GM21526 (cell line): Measurements from ENCODE around the gene TMEM107.
A peak's percentile ranks its signal among the peaks of the same experiment; 100 is the strongest.

ENCODE experiments used
- ATAC-seq: cut with Tn5 transposase; IDR thresholded peaks from one replicate; pipeline ENCODE4 v1.9.1; 2021; ENCODE audit warnings: moderate library complexity; ENCODE audit not compliant: unreplicated experiment, low FRiP score

The TMEM107 gene

DNA sequence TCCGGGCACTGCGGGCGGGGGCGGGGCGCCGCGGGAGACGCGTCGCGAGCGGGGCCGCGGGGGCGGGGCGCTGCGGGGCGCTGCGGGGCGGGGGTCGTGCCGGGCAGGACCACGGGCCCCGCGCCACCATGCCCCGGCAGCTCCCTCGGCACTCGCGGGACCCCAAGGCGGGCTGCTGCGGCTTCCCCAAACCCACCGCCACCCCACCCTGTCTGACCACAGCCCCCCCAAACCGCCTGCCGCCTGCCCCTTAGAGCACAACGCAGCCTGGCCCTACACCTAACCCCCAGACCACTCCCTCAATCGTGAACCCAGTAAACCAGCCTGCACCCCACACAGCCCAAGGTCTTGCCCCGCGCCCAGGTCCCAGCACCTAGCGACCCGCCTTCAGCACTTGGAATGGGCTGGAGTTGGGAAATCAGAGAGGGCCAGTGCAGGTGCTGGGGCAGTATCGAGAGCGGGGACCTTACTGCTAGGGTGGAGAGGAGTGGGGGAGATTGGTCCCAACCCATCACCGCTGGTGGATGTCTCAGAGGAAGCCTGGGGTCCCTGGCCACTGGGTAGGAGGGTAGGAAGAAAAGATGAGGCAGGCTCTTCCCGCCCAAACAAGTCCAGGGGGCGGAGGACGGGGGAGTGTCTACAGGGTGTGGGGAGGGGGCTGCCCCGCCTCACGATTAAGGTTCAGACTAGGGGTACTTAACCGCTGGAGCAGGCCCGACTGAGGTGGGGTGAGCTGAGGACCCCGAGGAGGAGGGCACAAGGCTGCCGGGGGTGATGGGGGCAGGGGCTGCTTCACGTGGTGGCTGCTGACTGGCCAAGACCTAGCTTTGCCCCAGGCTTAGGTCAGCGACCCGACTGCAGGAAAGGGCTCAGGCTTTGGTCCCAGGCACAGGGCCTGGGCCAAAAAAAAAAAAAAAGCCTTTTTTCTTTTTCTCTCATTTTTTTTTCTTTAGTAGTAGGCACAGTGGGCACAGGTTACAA lies 12.9 kb downstream of the TMEM107 start:
- no peak for ATAC-seq

GRCh38 chr17:8162233-8162996 lies 13.8 kb downstream of the TMEM107 start, which contains the start of gene VAMP2:
Gene VAMP2 (minus strand): TSS chr17:8162948. CDS start chr17:8162879, 69 bp downstream.
- ATAC-seq = no peak

- no peak for ATAC-seq
These were observed 14.6 kb downstream of the TMEM107 start for GRCh38 chr17:8161289-8162232.

GRCh38 chr17:8160741-8161221 lies 15.4 kb downstream of the TMEM107 start:
- ATAC-seq = no peak

- ATAC-seq = no peak
These were observed 16.0 kb downstream of the TMEM107 start for GRCh38 chr17:8160224-8160577.

- no peak for ATAC-seq
These were observed 16.5 kb downstream of the TMEM107 start for GRCh38 chr17:8159459-8160223.

DNA sequence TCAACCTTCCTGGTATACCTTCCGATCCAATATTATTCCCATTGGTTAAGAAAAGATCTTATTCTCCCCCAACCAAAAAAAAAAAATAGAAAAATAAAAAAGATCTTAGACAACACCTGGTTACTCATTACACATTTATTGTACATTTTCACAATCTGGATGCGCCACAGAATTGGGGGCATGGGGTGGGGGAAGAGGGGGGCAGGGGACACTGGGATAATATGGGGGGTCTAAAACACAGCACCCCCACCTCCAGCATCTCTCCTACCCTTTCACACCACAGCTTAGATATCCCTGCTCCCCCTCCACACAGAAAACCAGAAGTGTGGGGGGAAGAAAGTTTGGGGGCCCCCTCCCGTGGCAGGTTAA lies 17.2 kb downstream of the TMEM107 start:
- no peak for ATAC-seq

DNA sequence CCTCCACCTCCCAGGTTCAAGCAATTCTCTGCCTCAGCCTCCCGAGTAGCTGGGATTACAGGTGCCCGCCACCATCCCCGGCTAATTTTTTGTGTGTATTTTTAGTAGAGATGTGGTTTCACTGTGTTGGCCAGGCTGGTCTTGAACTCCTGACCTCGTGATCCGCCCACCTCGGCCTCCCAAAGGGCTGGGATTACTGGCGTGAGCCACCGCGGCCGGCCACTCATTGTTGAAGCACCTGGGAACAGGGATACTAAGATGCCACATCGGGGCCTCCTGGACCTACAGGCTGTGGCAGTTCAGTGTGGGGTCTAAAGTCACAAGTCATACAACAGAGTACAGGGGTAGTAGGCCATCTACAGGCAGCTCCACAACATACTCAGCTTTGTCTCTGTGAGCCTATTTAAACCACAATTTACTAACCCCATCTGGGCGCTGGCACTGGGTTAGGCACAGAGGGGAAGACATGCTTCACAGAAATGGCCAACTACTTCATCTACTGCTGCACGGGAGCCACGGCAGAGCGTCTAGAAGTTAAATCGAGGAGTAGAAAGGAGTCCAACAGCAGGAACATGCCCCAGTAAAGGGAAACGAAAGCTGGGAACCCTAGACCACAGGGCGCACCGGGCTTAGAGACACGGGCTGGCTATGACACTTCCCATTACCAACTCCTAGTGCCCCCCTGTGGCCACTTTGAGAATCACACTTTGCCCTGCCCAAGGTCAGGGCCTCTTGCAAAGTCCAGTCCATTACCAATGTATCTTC lies 17.7 kb downstream of the TMEM107 start:
- ATAC-seq = peak; percentile 25

DNA sequence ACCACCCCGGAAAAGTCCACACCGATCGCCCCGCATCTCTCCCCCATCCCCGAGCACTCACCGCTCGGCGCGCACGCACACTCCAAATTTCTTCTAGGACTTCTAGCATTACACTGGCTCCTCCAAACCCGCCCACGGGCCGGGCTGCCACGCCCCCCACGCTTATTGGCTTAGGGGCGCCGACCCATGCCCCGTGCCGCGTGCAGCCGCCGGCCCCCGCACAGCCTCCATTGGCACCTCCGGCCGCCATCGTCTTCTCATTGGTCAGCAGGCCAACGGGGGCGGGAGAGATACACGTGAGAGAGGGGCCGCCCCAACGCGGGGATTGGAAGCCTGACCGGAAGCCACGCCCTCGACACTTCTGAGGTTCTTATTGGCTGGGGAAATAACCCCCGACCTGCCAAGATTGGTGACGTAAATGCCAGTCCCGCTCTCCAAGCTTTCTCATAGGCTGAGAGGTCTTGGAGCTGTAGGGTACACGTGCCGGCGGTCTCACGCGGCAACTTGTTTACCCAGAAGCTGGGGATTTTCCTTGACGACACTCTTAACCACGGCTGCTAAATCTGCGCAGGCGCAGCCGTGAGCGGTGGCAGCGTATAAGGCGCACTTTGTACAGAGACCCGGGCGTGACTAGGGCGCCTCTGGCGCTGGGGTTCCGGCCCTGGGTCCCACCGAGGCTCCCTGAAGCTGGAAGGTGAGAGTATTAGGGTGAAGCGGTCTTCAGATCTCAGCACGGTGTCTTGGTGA lies 19.8 kb downstream of the TMEM107 start:
- ATAC-seq = peak; percentile 62

DNA sequence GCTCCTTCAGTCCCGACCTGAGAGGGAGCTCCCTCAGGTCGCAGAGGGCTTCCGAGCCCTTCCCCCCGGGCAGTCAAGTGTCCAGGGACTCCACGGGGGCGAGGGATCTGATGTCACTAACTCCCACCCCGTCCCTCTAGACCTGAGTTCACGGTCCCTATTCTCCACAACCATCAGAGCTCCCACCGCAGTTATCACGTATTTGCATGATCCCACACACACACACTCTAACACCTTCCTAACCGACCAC lies 20.3 kb downstream of the TMEM107 start:
- no peak for ATAC-seq

- ATAC-seq = no peak
These were observed 20.8 kb downstream of the TMEM107 start for GRCh38 chr17:8155231-8155995.

DNA sequence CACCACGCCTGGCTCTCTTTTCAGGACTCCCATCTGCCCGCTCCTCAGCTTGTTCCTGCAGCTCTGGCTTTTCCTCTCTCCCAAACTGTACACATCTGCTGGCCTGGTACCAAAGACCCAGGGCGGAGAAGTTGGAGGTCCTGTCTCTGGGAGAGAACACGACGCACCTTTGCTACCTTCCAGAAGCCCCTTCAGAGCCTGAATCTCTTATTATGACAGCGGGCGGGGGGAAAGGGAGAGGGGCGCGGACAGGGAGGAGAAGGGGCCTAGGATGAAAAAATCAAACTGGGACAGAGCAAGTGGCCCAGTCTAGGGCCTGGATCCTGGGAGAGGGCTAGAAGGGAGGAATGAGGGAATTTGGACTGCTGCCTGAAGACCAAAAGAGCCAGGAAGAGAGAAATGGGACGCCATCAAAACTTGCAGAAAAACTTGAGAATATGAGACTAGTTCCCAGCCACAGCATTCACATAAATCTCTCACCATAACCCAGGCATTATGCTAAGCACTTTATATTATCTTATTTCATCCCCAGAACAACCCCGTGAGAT lies 21.5 kb downstream of the TMEM107 start:
- no peak for ATAC-seq

DNA sequence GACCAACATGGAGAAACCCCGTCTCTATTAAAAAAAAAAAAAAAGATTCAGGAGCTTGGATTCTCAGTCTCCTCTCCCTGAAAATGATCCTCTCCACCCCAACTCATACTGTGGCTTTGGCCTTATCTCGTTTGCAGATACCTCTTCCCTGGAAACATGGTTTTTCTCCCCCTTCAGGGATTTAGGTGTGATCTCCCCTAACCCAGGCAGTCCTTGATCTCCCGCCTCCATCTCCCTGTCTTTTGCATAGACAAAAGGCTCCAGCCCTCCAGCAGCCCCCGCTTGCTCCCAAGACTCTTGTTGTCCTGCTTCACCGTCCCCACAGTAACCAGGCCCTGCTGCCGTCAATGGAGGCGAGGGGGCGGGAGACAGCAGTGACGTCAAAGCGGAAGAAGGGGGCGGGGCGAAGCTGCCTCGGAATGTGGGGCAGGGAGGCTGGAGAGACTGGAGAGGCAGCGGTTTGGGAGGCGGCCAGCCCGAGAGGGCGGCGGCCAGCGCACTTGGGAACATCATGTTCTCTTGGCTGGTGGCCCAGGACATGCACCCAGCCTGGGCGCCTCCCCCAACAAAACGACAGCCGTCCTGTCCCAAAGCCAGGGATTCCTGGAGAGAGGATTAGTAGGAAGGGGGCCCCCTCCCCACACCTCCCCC lies 22.1 kb downstream of the TMEM107 start:
- ATAC-seq = no peak

DNA sequence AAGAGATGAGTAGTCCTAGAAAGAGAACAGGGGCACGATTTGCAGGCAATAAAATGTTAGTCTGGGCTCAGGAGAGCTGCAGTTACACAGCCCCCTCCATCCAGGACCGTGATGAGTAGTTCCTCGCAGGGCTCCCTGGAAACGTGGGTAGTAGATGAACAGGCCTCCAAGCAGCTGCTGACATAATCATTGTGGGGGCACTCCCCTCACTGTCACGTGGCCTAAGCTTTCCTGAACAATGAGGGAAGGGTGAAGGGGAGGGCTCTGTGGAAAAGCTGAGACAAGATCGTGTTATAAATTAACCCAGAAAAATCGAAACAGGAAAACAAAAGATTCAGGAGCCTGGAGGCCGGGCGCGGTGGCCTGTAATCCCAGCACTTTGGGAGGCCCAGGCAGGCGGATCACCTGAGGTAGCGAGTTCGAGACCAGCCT lies 22.6 kb downstream of the TMEM107 start:
- no peak for ATAC-seq

DNA sequence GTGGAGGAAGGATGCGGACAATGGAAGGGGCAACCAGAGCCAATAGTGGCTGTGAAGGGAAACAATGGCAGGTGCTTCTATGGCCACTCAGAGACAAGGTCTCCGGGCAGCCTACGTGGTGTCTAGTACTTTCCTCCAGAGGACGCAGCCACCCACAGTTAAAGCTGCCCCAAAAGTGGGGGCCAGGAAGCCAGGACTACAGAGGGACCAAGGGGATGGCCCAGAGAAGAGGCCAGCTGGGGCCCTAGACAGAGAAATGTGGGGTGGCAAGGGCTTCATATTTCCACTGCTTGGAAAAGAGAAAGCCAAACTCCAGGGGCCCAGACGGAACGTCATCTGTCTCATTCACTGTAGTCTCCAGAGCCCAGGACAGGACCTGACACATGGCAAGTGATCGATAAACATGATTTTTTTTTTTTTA lies 23.1 kb downstream of the TMEM107 start:
- no peak for ATAC-seq

DNA sequence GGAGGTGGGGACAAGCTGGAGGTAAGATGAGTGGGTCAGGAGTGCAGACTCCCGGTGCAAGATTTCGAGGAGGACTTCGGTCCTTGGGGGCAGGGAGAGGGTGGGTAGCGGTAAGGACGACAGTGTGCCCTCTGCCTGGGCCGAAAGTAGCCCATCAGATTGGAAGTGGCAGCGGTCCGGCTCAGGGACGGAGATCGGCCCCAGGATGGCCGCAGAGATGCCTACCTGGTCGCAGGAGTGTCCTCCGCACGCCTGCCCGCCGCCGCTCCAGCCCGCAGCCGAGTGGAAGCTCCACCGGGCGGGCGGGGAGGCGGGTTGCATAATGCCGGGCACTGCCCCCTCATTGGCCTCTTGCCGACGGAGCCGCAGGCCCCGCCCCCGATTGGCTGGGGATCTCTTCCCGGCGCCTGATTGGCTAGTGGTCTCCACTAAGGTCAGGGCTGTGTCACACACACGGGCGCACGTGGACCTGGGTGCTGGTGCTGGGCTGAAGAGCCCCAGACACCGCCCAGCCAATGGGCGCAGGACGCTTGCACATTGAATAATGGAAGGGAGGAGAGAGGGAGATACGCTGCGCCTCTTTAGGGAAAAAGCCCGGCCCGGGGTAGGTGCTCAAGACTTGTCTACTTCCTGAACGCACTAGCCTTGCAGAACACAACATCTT lies 23.9 kb downstream of the TMEM107 start, which contains the start of gene PER1:
PER1 (minus strand) TSS at position 293 of the 664 bp plus-strand sequence. CDS start 1,698 bp downstream, outside the sequence.
- ATAC-seq = no peak
